ENCODE measurements around the gene CYP46A1.

DNA sequence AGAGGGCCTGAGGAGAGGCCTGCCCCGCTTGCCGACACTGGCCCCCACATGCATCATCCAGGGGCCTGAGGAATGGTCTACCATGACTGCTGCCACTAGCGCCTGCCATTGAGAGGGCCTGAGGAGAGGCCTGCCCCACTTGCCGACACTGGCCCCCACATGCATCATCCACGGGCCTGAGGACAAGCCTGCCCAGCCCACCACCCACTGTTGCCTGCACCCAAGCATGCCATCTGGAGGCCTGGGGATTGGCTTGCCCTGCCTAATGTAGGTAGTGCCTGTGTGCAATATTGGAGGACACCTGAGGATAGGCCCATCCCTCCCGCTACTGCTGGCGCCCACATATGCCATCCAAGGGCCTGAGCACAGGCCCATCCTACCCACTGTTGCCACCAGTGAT lies 24.4 kb downstream of the CYP46A1 start:
- TF ChIP-seq, protein P1, sequence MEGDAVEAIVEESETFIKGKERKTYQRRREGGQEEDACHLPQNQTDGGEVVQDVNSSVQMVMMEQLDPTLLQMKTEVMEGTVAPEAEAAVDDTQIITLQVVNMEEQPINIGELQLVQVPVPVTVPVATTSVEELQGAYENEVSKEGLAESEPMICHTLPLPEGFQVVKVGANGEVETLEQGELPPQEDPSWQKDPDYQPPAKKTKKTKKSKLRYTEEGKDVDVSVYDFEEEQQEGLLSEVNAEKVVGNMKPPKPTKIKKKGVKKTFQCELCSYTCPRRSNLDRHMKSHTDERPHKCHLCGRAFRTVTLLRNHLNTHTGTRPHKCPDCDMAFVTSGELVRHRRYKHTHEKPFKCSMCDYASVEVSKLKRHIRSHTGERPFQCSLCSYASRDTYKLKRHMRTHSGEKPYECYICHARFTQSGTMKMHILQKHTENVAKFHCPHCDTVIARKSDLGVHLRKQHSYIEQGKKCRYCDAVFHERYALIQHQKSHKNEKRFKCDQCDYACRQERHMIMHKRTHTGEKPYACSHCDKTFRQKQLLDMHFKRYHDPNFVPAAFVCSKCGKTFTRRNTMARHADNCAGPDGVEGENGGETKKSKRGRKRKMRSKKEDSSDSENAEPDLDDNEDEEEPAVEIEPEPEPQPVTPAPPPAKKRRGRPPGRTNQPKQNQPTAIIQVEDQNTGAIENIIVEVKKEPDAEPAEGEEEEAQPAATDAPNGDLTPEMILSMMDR (conservative IDR thresholded peaks at IDR 0.05 in 1 of 2, IDR thresholded peaks at IDR 0.05 in 1 of 2; ENCODE audit: low read depth in 1 of 2, low read length in 2 of 2): no peak
- no peak for TF ChIP-seq EZH2 (IDR thresholded peaks at IDR 0.05; ENCODE audit: low read length, missing control alignments)
